H1 (cell line): ENCODE results near the gene FERMT1. TPM values are rescaled to one million over a fixed set of nuclear protein-coding genes. Genes with fewer than 3 reads are reported as not detected.

Experiments used
- CTCF ChIA-PET: fragments of 300-600 bp; sonication (Branson Sonifier 250); formaldehyde crosslinking; loops from one replicate; lab custom pipeline; 2021; ENCODE audit not compliant: partially characterized antibody; lab: Charles Lee
- POLR2A ChIA-PET: fragments of 300-600 bp; sonication (Branson Sonifier 250); formaldehyde crosslinking; loops from one replicate; lab custom pipeline; 2021; ENCODE audit warnings: inconsistent platforms; ENCODE audit not compliant: partially characterized antibody; lab: Charles Lee
- DNase-seq, 2 experiments: peaks; one replicate each; pipeline versions ENCODE4 v3.0.0 to v3.0.0-alpha.2; 2010 to 2022; ENCODE audit warnings: low spot score in 2 of 2, low read depth in 1 of 2, mixed read lengths in 1 of 2
- FAIRE-seq: peaks from 2 replicates; lab custom pipeline; 2011; peaks lifted over from hg19 to GRCh38; lab: Jason Lieb, UNC
- H2AFZ ChIP-seq: 2 replicates; pipeline ENCODE4 v1.8.1; 2012; ENCODE audit warnings: low read length, inconsistent platforms
- H2AK5ac ChIP-seq: 2 replicates; pipeline ENCODE4 v1.6.1; 2013; ENCODE audit warnings: low read depth, low read length
- H2BK120ac ChIP-seq: replicated peaks from 2 replicates; pipeline ENCODE3; 2013; ENCODE audit warnings: low read depth, low read length, inconsistent platforms
- H2BK12ac ChIP-seq: 2 replicates; pipeline ENCODE4 v1.6.1; 2013; ENCODE audit warnings: low read depth, low read length
- H2BK15ac ChIP-seq: 2 replicates; pipeline ENCODE4 v1.6.1; 2013; ENCODE audit warnings: low read length
- H2BK20ac ChIP-seq: 2 replicates; pipeline ENCODE4 v1.6.1; 2013; ENCODE audit warnings: low read length
- H2BK5ac ChIP-seq: 2 replicates; pipeline ENCODE4 v1.6.1; 2013; ENCODE audit warnings: low read depth, low read length
- H3K14ac ChIP-seq: 2 replicates; pipeline ENCODE4 v1.6.1; 2013; ENCODE audit warnings: inconsistent platforms; ENCODE audit not compliant: insufficient read length
- H3K18ac ChIP-seq: 2 replicates; pipeline ENCODE4 v1.6.1; 2013; ENCODE audit warnings: low read length; ENCODE audit errors: extremely low read depth
- H3K23ac ChIP-seq: 2 replicates; pipeline ENCODE4 v1.6.1; 2013; ENCODE audit warnings: inconsistent platforms; ENCODE audit not compliant: insufficient read length
- H3K23me2 ChIP-seq: 2 replicates; pipeline ENCODE4 v1.6.1; 2013; ENCODE audit warnings: low read depth, low read length
- H3K27ac ChIP-seq: 2 replicates; pipeline ENCODE4 v1.6.1; 2011; ENCODE audit warnings: low read depth, low read length, inconsistent platforms
- H3K27me3 ChIP-seq, 4 experiments: replicated peaks in 1 of 4; 1 replicate in 1 of 4; 2 replicates in 3 of 4; pipeline versions ENCODE4 v1.6.1 to v1.8.1; 2011 to 2013; ENCODE audit warnings: low read length in 3 of 4, mild to moderate bottlenecking in 3 of 4, inconsistent platforms in 2 of 4, mixed read lengths in 2 of 4, moderate library complexity in 1 of 4; ENCODE audit not compliant: control insufficient read depth in 3 of 4, insufficient read depth in 3 of 4; ENCODE audit errors: extremely low read depth in 1 of 4
- H3K36me3 ChIP-seq, 4 experiments: 2 replicates each; pipeline versions ENCODE4 v1.6.1 to v1.8.1; 2011 to 2013; ENCODE audit warnings: mild to moderate bottlenecking in 4 of 4, low read length in 3 of 4, moderate library complexity in 2 of 4, control low read depth in 1 of 4, inconsistent platforms in 1 of 4; ENCODE audit not compliant: insufficient read depth in 4 of 4, control insufficient read depth in 2 of 4
- H3K4ac ChIP-seq: replicated peaks from 2 replicates; pipeline ENCODE3; 2013; ENCODE audit warnings: low read length, low read depth, mixed read lengths, inconsistent platforms; ENCODE audit not compliant: insufficient read length
- H3K4me1 ChIP-seq, 4 experiments: replicated peaks in 1 of 4; 1 replicate in 1 of 4; 2 replicates in 3 of 4; pipeline versions ENCODE4 v1.6.1 to v1.8.1; 2011 to 2013; ENCODE audit warnings: low read length in 3 of 4, inconsistent platforms in 2 of 4, mixed read lengths in 1 of 4; ENCODE audit not compliant: insufficient read depth in 4 of 4, control insufficient read depth in 3 of 4
- H3K4me2 ChIP-seq, 2 experiments: 2 replicates each; pipeline versions ENCODE4 v1.6.1 to v1.8.1; 2011 to 2013; ENCODE audit warnings: low read depth in 2 of 2, low read length in 2 of 2, control low read depth in 1 of 2, inconsistent platforms in 1 of 2, mild to moderate bottlenecking in 1 of 2; ENCODE audit not compliant: insufficient read depth in 1 of 2
- H3K4me3 ChIP-seq, 4 experiments: fragments of 200-600, 300-600 bp in 1 of 4; sonication (generic), shearing (Covaris generic), sonication (Bioruptor Twin) in 1 of 4; 2 replicates each; pipeline versions ENCODE4 v1.5.1 to v1.8.1; 2011 to 2016; ENCODE audit warnings: low read length in 4 of 4, low read depth in 3 of 4, control low read depth in 2 of 4, inconsistent platforms in 2 of 4, mild to moderate bottlenecking in 2 of 4, mixed read lengths in 1 of 4, moderate library complexity in 1 of 4; ENCODE audit not compliant: insufficient read depth in 2 of 4; ENCODE audit errors: extremely low read depth in 1 of 4
- H3K56ac ChIP-seq: replicated peaks from 2 replicates; pipeline ENCODE3; 2013; ENCODE audit warnings: low read depth, mild to moderate bottlenecking, mixed read lengths, low read length, inconsistent platforms; ENCODE audit not compliant: insufficient read length
- H3K79me1 ChIP-seq: 2 replicates; pipeline ENCODE4 v1.6.1; 2013; ENCODE audit warnings: low read depth, low read length, control low read depth
- H3K79me2 ChIP-seq, 2 experiments: 2 replicates each; pipeline versions ENCODE4 v1.6.1 to v1.8.1; 2012 to 2013; ENCODE audit warnings: low read length in 2 of 2, mild to moderate bottlenecking in 2 of 2, inconsistent platforms in 1 of 2; ENCODE audit not compliant: insufficient read depth in 2 of 2, control insufficient read depth in 1 of 2
- H3K9ac ChIP-seq, 4 experiments: replicated peaks in 1 of 4; 1 replicate in 1 of 4; 2 replicates in 3 of 4; pipeline versions ENCODE4 v1.6.1 to v1.8.1; 2011 to 2013; ENCODE audit warnings: low read depth in 3 of 4, low read length in 3 of 4, control low read depth in 2 of 4, mild to moderate bottlenecking in 2 of 4, moderate library complexity in 2 of 4, inconsistent platforms in 1 of 4; ENCODE audit errors: extremely low read depth in 1 of 4
- H3K9me3 ChIP-seq, 2 experiments: 2 replicates each; pipeline versions ENCODE4 v1.6.1 to v1.8.1; 2012 to 2013; ENCODE audit warnings: mild to moderate bottlenecking in 2 of 2, moderate library complexity in 2 of 2, control low read depth in 1 of 2, inconsistent platforms in 1 of 2, low read depth in 1 of 2, low read length in 1 of 2, mixed read lengths in 1 of 2; ENCODE audit not compliant: insufficient read depth in 2 of 2
- H4K20me1 ChIP-seq, 2 experiments: replicated peaks in 1 of 2; 2 replicates each; pipeline versions ENCODE3 to v1.8.1; 2011 to 2013; ENCODE audit warnings: inconsistent platforms in 2 of 2, low read length in 2 of 2, mild to moderate bottlenecking in 1 of 2; ENCODE audit not compliant: insufficient read depth in 2 of 2, control insufficient read depth in 1 of 2
- H4K5ac ChIP-seq: 2 replicates; pipeline ENCODE4 v1.6.1; 2013; ENCODE audit warnings: low read length, low read depth, mixed read lengths, inconsistent platforms; ENCODE audit not compliant: insufficient read length
- H4K8ac ChIP-seq: 2 replicates; pipeline ENCODE4 v1.8.0; 2013; ENCODE audit warnings: mild to moderate bottlenecking, moderate library complexity, low read length, inconsistent platforms; ENCODE audit not compliant: insufficient read depth; ENCODE audit errors: extremely low read depth
- H4K91ac ChIP-seq: replicated peaks from 2 replicates; pipeline ENCODE3; 2013; ENCODE audit warnings: low read length, mixed read lengths, inconsistent platforms; ENCODE audit not compliant: insufficient read length
- CHD2 ChIP-seq: IDR thresholded peaks from 2 replicates; pipeline ENCODE4 v1.6.1; 2012; ENCODE audit warnings: low read length, improper control_type of control experiment
- EP300 ChIP-seq, 2 experiments: IDR thresholded peaks; 1 replicate in 1 of 2; 2 replicates in 1 of 2; pipeline ENCODE4 v1.6.1; 2011 to 2012; ENCODE audit warnings: low read depth in 2 of 2, low read length in 2 of 2, mild to moderate bottlenecking in 2 of 2, borderline replicate concordance in 1 of 2, inconsistent platforms in 1 of 2, moderate library complexity in 1 of 2
- GTF2F1 ChIP-seq: IDR thresholded peaks from 2 replicates; pipeline ENCODE4 v1.6.1; 2012; ENCODE audit warnings: low read depth, low read length, improper control_type of control experiment, borderline replicate concordance
- KDM1A ChIP-seq: fragments of 200-600, 300-600 bp; sonication (generic); IDR thresholded peaks from 2 replicates; pipeline ENCODE4 v1.7.1; 2016; ENCODE audit warnings: mild to moderate bottlenecking, low read length, borderline replicate concordance
- NANOG ChIP-seq: IDR thresholded peaks from 2 replicates; pipeline ENCODE4 v1.6.1; 2011; ENCODE audit warnings: low read length, low read depth, mild to moderate bottlenecking, inconsistent platforms; ENCODE audit not compliant: insufficient read depth, poor library complexity, severe bottlenecking
- POLR2AphosphoS5 ChIP-seq: IDR thresholded peaks from 2 replicates; pipeline ENCODE4 v1.6.1; 2011; ENCODE audit warnings: low read depth, low read length
- RAD21 ChIP-seq, 2 experiments: IDR thresholded peaks in 1 of 2; conservative IDR thresholded peaks in 1 of 2; 2 replicates each; pipeline ENCODE4 v1.6.1; 2011; ENCODE audit warnings: low read depth in 2 of 2, low read length in 2 of 2, improper control_type of control experiment in 1 of 2, inconsistent platforms in 1 of 2, mild to moderate bottlenecking in 1 of 2, moderate library complexity in 1 of 2
- RNF2 ChIP-seq: fragments of 200-900, 300-1000 bp; sonication (generic); IDR thresholded peaks from 2 replicates; pipeline ENCODE4 v1.7.1; 2016; ENCODE audit warnings: borderline replicate concordance, low read depth, mild to moderate bottlenecking, antibody characterized with exemption, low read length; ENCODE audit not compliant: poor library complexity, severe bottlenecking; ENCODE audit errors: missing control alignments
- SP4 ChIP-seq: IDR thresholded peaks from 2 replicates; pipeline ENCODE4 v1.6.1; 2012; ENCODE audit warnings: low read length, inconsistent platforms
- TAF7 ChIP-seq: optimal IDR thresholded peaks from 2 replicates; pipeline ENCODE3; 2011; ENCODE audit warnings: low read depth, mild to moderate bottlenecking, inconsistent platforms, low read length, moderate library complexity, borderline replicate concordance
- YY1 ChIP-seq: IDR thresholded peaks from 2 replicates; pipeline ENCODE4 v1.6.1; 2011; ENCODE audit warnings: low read depth, mild to moderate bottlenecking, low read length
- polyA plus RNA-seq, 7 experiments: library from polyadenylated mRNA; depleted of rRNA in 3 of 7; stranded (reverse) in 5 of 7; unstranded in 2 of 7; fragments of >200 nt in 5 of 7; fragments of 200-250 nt in 2 of 7; gene quantifications; 1 replicate in 5 of 7; 2 replicates in 1 of 7; 4 replicates in 1 of 7; pipeline versions ENCODE4 v1.2.1 to v1.2.3, GENCODE V29; 2011 to 2013; ENCODE audit warnings: missing spikeins in 2 of 7, mixed read lengths in 2 of 7
- total RNA-seq: library from RNA; stranded (reverse); fragmentation: NEBNext Ultra II Directional; extraction: Animal tissue kit (Norgen Biotek cat#: 25700); gene quantifications from 2 replicates; pipeline ENCODE4 v1.2.1, GENCODE V29; 2021
- TF ChIP-seq, protein P1 (sequence below): IDR thresholded peaks from 2 replicates; pipeline ENCODE4 v1.6.1; 2012; ENCODE audit warnings: inconsistent platforms
- TF ChIP-seq, protein P2 (sequence below): IDR thresholded peaks from 2 replicates; pipeline ENCODE4 v1.6.1; 2011; ENCODE audit warnings: low read depth, mild to moderate bottlenecking, low read length; ENCODE audit not compliant: insufficient read depth

FERMT1 gene
- total and polyA plus RNA-seq, 2 of the 8 experiments (the other 6 are each of a cell fraction or from before 2014, with no cell fraction given) = 4.2 to 17.8 TPM

DNA sequence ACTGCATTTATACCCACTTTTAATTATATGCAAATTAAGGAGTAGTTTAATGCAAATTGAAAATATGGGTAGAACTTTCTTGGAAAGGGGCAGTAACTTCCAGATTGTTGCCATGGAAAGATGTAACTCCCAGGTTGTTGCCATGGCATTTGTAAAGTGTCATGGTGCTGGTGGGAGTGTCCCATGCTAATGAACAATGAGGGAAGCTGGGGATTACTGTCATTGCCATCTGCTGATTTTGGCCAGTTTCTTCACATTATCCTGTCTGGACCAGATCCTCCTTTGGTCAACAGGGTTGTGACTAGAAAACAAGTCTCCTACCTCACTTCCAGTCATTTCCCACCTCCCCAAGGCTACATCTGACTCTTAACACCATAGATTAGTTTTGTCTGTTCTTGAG is 45.4 kb upstream of the FERMT1 start:
- DNase-seq (no peak), FAIRE-seq (no peak)
- Histone ChIP-seq H2BK120ac (no peak overlapping the region), H3K4me1 (no peaks in the 10 kb centered on the region), H3K9me3 (peaks cover 0 to 19% of the 10 kb centered on the region in 2 experiments; a peak in 2 of 4 replicates), H4K91ac (no peak overlapping the region), H2AFZ (no peak overlapping the region), H2AK5ac (no peak overlapping the region), H3K4ac (no peak overlapping the region), H2BK12ac (no peak overlapping the region), H3K14ac (no peak overlapping the region), H2BK5ac (no peak overlapping the region), H4K5ac (no peak overlapping the region), H4K8ac (no peak overlapping the region), H2BK20ac (no peak overlapping the region), H2BK15ac (no peak overlapping the region), H3K79me2 (no peaks in the 10 kb centered on the region), H3K23me2 (no peaks in the 10 kb centered on the region), H3K4me2 (no peak overlapping the region), H3K36me3 (no peaks in the 10 kb centered on the region), H3K23ac (no peak overlapping the region), H3K79me1 (no peaks in the 10 kb centered on the region), H4K20me1 (no peaks in the 10 kb centered on the region), H3K27me3 (no peaks in the 10 kb centered on the region), H3K27ac (no peak overlapping the region), H3K4me3 (no peak overlapping the region), H3K9ac (no peak overlapping the region), H3K18ac (no peak overlapping the region), H3K56ac (no peak overlapping the region)
- POLR2A ChIA-PET = no interaction called here
- CTCF ChIA-PET = interaction anchor here (1.6 kb wide), 1 partner anchor 16 kb away, joined by 3 read pairs; no protein-coding TSS in a partner anchor
- TF ChIP-seq, protein P1, sequence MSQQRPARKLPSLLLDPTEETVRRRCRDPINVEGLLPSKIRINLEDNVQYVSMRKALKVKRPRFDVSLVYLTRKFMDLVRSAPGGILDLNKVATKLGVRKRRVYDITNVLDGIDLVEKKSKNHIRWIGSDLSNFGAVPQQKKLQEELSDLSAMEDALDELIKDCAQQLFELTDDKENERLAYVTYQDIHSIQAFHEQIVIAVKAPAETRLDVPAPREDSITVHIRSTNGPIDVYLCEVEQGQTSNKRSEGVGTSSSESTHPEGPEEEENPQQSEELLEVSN = no peak
- TF ChIP-seq EP300 (IDR thresholded peaks at IDR 0.05; ENCODE audit: borderline replicate concordance in 1 of 2, low read depth in 2 of 2, low read length in 2 of 2) (no peak), GTF2F1 (no peak), KDM1A (no peak), NANOG (no peak), CHD2 (no peak), RNF2 (no peak), RAD21 (IDR thresholded peaks at IDR 0.05 in 1 of 2, conservative IDR thresholded peaks at IDR 0.05 in 1 of 2; ENCODE audit: low read depth in 2 of 2, low read length in 2 of 2) (no peak), SP4 (no peak), POLR2AphosphoS5 (no peak), YY1 (no peak), TAF7 (no peak)
- TF ChIP-seq, protein P2, sequence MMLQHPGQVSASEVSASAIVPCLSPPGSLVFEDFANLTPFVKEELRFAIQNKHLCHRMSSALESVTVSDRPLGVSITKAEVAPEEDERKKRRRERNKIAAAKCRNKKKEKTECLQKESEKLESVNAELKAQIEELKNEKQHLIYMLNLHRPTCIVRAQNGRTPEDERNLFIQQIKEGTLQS = no peak
